Stimulated activated CD8-positive, alpha-beta memory T cell treated with anti-CD3 and anti-CD28 coated beads, Interleukin-15, amount 100 ng/mL, for 48 hours (primary cell): ENCODE measurements around the gene GABRG1.

Experiments used
- DNase-seq, 2 donors: peaks; one replicate each; pipeline ENCODE4 v3.0.0-alpha.2; 2020; ENCODE audit warnings: low read depth in 2 of 2

GABRG1 gene

GRCh38 chr4:46123913-46124755 lies at the start of gene GABRG1:
Gene GABRG1, minus strand, starts transcription at chr4:46124054. Its CDS starts 141 bp downstream, at chr4:46123913.
- DNase-seq = no peak

GRCh38 chr4:46146993-46147392 lies 23.1 kb upstream of the GABRG1 start:
- no peak for DNase-seq

GRCh38 chr4:46131498-46132057 lies 7.7 kb upstream of the GABRG1 start:
- DNase-seq = no peak

- no peak for DNase-seq
These were observed 1.0 kb upstream of the GABRG1 start for GRCh38 chr4:46124773-46125413.

- DNase-seq = no peak
These were observed 42.2 kb downstream of the GABRG1 start for GRCh38 chr4:46081674-46082073.

DNA sequence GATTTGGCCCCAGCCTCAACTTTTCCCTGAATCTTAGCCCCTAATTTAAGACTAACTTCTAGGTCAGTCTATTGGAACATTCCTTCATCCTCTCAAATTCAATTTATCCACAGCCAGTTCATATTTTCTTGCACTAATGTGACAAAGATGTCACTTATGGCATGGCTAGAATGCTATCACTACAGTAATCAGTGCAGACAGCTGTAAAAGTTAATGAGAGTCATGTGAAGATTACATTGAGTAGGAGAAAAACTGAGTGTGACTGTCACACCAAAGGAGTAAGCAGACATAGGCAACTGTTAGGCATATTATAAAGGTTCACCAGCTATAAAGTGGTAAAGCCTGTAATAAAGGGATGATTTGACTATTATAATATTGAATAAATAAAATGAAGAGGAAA lies 42.6 kb downstream of the GABRG1 start:
- no peak for DNase-seq

GRCh38 chr4:46073778-46074177 lies 50.1 kb downstream of the GABRG1 start:
- DNase-seq = no peak

DNA sequence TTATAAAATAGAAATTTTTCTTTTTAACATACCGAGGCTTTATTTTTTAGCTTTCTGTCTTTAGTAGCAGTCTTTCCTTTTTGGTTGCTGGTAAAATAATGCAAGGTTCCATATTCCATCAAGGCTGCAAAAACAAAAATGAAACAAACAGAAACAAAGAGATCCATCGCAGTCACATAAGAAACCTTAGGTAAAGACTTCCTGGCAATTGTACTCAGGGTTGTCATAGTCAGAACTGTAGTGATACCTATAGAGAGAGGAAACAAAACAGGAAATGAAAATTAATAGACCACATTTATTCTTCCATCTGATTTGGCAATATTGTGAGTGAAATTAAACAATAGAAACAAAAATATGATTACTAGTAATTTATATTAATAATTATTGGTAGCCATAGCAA lies 72.5 kb downstream of the GABRG1 start:
- DNase-seq = no peak

- no peak for DNase-seq
These were observed 91.8 kb downstream of the GABRG1 start for GRCh38 chr4:46032056-46032455.

- no peak for DNase-seq
These were observed 107.5 kb downstream of the GABRG1 start for GRCh38 chr4:46016306-46016705.

GRCh38 chr4:45992728-45993127 lies 131.1 kb downstream of the GABRG1 start:
- no peak for DNase-seq

DNA sequence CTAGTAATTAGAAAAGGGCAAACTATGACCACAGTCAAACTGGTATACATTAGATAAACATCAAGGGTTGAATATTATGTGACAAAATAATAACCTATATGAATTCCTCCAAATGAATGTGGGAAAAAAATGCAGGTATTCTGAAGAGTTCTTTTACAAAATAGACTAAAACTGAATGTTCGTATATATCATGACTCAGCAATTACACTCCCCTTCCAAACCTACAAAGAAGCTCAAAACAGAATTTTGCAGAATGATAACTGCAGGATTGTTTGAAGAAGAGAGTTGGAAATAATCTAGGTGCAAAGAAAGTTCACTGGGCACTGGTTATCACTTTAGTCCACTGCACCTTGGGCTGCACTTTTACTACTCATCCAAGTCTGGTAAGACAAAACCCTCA lies 134.1 kb downstream of the GABRG1 start:
- no peak for DNase-seq

- DNase-seq = no peak
These were observed 136.0 kb downstream of the GABRG1 start for GRCh38 chr4:45987858-45988257.
